ENCODE results near the gene DAND5. TPM values are rescaled to one million over a fixed set of nuclear protein-coding genes. Genes with fewer than 3 reads are reported as not detected.
A peak's percentile ranks its signal among the peaks of the same experiment; 100 is the strongest.

The DAND5 gene
- total RNA-seq, 2 experiments from 2014 or later, result not detected

DNA sequence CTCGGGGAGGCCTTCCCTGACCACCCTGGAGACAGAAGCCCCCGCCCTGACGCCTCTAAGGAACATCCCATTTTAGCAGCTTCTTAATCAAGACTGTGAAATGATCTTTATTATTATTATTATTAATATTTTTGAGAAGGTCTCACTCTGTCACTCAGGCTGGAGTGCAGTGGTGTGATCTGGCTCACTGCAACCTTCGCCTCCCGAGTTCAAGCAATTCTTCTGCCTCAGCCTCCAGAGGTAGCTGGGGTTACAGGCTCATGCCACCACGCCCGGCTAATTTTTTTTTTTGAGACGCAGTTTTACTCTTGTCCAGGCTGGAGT lies 3.6 kb upstream of the DAND5 start:
- TF ChIP-seq, protein P1, sequence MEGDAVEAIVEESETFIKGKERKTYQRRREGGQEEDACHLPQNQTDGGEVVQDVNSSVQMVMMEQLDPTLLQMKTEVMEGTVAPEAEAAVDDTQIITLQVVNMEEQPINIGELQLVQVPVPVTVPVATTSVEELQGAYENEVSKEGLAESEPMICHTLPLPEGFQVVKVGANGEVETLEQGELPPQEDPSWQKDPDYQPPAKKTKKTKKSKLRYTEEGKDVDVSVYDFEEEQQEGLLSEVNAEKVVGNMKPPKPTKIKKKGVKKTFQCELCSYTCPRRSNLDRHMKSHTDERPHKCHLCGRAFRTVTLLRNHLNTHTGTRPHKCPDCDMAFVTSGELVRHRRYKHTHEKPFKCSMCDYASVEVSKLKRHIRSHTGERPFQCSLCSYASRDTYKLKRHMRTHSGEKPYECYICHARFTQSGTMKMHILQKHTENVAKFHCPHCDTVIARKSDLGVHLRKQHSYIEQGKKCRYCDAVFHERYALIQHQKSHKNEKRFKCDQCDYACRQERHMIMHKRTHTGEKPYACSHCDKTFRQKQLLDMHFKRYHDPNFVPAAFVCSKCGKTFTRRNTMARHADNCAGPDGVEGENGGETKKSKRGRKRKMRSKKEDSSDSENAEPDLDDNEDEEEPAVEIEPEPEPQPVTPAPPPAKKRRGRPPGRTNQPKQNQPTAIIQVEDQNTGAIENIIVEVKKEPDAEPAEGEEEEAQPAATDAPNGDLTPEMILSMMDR (IDR thresholded peaks at IDR 0.05), result no peak
- no peak overlapping the region for H3K27ac Mint-ChIP-seq
- CTCF ChIA-PET, result interaction anchor here (0.6 to 4.8 kb wide), 82 partner anchors 11 to 358 kb away, joined by 3 to 95 read pairs (median 5); partner anchors contain the start of genes CALR, DNASE2, FARSA and GADD45GIP1

GRCh38 chr19:12967907-12968306 lies 1.5 kb upstream of the DAND5 start:
- ATAC-seq (no peak), DNase-seq (no peak)
- intact Hi-C loops (cut with micrococcal nuclease), result no loop called here
- TF ChIP-seq, protein P1 (IDR thresholded peaks at IDR 0.05), result no peak
- H3K36me3 Mint-ChIP-seq (ENCODE audit: low read depth), result no peaks in the 10 kb centered on the region
- no peak overlapping the region for H3K27ac Mint-ChIP-seq
- H3K4me3 Mint-ChIP-seq, result no peak overlapping the region
- no peaks in the 10 kb centered on the region for H3K27me3 Mint-ChIP-seq
- no peaks in the 10 kb centered on the region for H3K9me3 Mint-ChIP-seq
- H3K4me1 Mint-ChIP-seq (ENCODE audit: low read depth), result peaks cover 12% of the 10 kb centered on the region
- POLR2A ChIA-PET, result no interaction called here
- CTCF ChIA-PET, result interaction anchor here (0.6 to 4.6 kb wide), 5 partner anchors 9 to 127 kb away, joined by 3 to 82 read pairs (median 20); no protein-coding TSS in a partner anchor

More for the DNA sequence above, 3.6 kb upstream of the DAND5 start:
- no peak for ATAC-seq
- DNase-seq, result no peak
- Mint-ChIP-seq H3K9me3 (no peaks in the 10 kb centered on the region), H3K4me3 (peak overlapping the region; percentile 90), H3K27me3 (no peaks in the 10 kb centered on the region), H3K4me1 (ENCODE audit: low read depth) (peaks cover 12% of the 10 kb centered on the region), H3K36me3 (ENCODE audit: low read depth) (no peaks in the 10 kb centered on the region)
- POLR2A ChIA-PET, result interaction anchor here (0.8 to 2.4 kb wide), 13 partner anchors 9 to 184 kb away, joined by 3 to 13 read pairs (median 4); partner anchors contain the start of genes GADD45GIP1 and LYL1
- intact Hi-C loops (cut with micrococcal nuclease), result no loop called here

DNA sequence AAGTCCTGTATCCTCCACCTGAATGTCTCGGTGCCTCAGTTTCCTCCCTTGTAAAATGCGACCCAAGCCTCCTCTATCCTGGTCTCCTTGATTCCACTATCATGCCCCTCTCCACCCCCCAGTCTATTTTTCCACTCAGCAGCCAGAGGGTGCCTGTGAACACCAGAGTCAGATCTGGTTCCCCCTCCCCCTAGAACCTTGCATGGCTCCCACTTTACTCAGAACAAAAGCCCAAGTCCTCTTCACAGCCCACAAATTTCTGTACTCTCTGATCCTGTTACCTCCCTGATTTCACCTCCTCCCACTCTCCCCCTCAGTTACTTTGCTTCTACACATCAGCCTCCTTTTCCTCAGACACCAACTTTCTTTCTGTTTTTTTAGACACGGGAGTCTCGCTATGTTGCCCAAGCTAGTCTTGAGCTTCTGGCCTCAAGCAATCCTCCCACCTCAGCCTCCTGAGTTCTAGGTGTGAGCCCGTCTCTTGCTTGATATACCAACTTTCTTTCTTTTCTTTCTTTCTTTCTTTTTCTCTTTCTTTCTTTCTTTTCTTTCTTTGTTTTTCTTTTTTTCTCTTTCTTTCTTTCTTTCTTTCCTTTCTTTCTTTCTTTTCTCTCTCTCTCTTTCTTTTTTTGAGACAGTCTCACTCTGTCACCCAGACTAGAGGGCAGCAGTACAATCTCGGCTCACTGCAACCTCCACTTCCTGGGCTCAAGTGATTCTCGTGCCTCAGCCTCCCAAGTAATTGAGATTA lies 869 bp downstream of the DAND5 start:
- Mint-ChIP-seq H3K4me3 (no peak overlapping the region), H3K36me3 (ENCODE audit: low read depth) (no peaks in the 10 kb centered on the region), H3K4me1 (ENCODE audit: low read depth) (peaks cover 7% of the 10 kb centered on the region), H3K27me3 (no peaks in the 10 kb centered on the region), H3K9me3 (no peaks in the 10 kb centered on the region), H3K27ac (no peak overlapping the region)
- TF ChIP-seq, protein P1 (IDR thresholded peaks at IDR 0.05), result no peak
- DNase-seq (no peak), ATAC-seq (no peak)
- ChIA-PET POLR2A (no interaction called here), CTCF (interaction anchor here (0.6 to 1.2 kb wide), 2 partner anchors 7 to 60 kb away, joined by 3 read pairs; no protein-coding TSS in a partner anchor)
- intact Hi-C loops (cut with micrococcal nuclease), result no loop called here

- intact Hi-C loops (cut with micrococcal nuclease), result no loop called here
- ATAC-seq, result no peak
- CTCF ChIA-PET, result interaction anchor here (0.6 to 1.4 kb wide), 2 partner anchors 88 to 120 kb away, joined by 6 to 7 read pairs; no protein-coding TSS in a partner anchor
These were observed 3.9 kb downstream of the DAND5 start for GRCh38 chr19:12973236-12973635.

More at GRCh38 chr19:12973236-12973635, 3.9 kb downstream of the DAND5 start:
- peaks cover 10% of the 10 kb centered on the region for H3K27me3 Mint-ChIP-seq
- DNase-seq, result no peak
- POLR2A ChIA-PET, result no interaction called here
- H3K4me3 Mint-ChIP-seq, result no peak overlapping the region
- peaks cover 4% of the 10 kb centered on the region for H3K4me1 Mint-ChIP-seq (ENCODE audit: low read depth)
- TF ChIP-seq, protein P1 (IDR thresholded peaks at IDR 0.05), result no peak
- H3K9me3 Mint-ChIP-seq, result no peaks in the 10 kb centered on the region
- no peaks in the 10 kb centered on the region for H3K36me3 Mint-ChIP-seq (ENCODE audit: low read depth)
- H3K27ac Mint-ChIP-seq, result no peak overlapping the region

Data from activated CD8-positive, alpha-beta T cell treated with anti-CD3 and anti-CD28 coated beads for 36 hours (primary cell).